Natural killer cell treated with Interleukin-12 subunit alpha and Interleukin-12 subunit beta and Interleukin-15 and Interleukin-18, amount 100 ng/mL, for 72 hours (primary cell): ENCODE measurements around the gene EMP3. TPM values are rescaled to one million over a fixed set of nuclear protein-coding genes. Genes with fewer than 3 reads are reported as not detected.

Experiments
- total RNA-seq, 2 donors: library from RNA; stranded (reverse); gene quantifications; one replicate each; pipeline ENCODE4 v1.2.3, GENCODE V29; 2022

The EMP3 gene
- total RNA-seq, 2 donors from 2014 or later: 99.4 to 157 TPM

Other genes starting within 250 kb of the EMP3 start
- 10 to 100 TPM in 1 of 2 donors, 1 to 10 TPM in 1; 8.2 to 17.2 TPM for gene PLA2G4C, start 214.7 kb upstream of the EMP3 start, total RNA-seq
- 100 to 1,000 TPM in 1 of 2 donors, 10 to 100 TPM in 1; 65.8 to 172 TPM for gene LIG1, start 155.2 kb upstream of the EMP3 start, total RNA-seq
- gene ZSWIM9, start 154.9 kb upstream of the EMP3 start, total RNA-seq: 10 to 100 TPM in 1 of 2 donors, 1 to 10 TPM in 1; 6.2 to 16.8 TPM
- 100 to 1,000 TPM; 172 to 176 TPM for gene CARD8, start 69.6 kb upstream of the EMP3 start, total RNA-seq
- gene ZNF114, start 55.5 kb upstream of the EMP3 start, total RNA-seq: under 1 TPM in 1 of 2 donors, not detected in 1; 0.64 TPM
- gene TMEM143, start 38.4 kb downstream of the EMP3 start, total RNA-seq: 10 to 100 TPM in 1 of 2 donors, 1 to 10 TPM in 1; 6.9 to 25.5 TPM
- under 1 TPM in 1 of 2 donors, not detected in 1; 0.45 TPM for gene SYNGR4, start 38.8 kb downstream of the EMP3 start, total RNA-seq
- gene KDELR1, start 66.0 kb downstream of the EMP3 start, total RNA-seq: 10 to 100 TPM; 64.4 to 80.9 TPM
- under 1 TPM; 0.14 to 0.42 TPM for gene GRIN2D, start 68.1 kb downstream of the EMP3 start, total RNA-seq
- gene GRWD1, start 120.4 kb downstream of the EMP3 start, total RNA-seq: 100 to 1,000 TPM in 1 of 2 donors, 10 to 100 TPM in 1; 60.6 to 104 TPM
- 1 to 10 TPM; 2.1 to 4.6 TPM for gene KCNJ14, start 130.0 kb downstream of the EMP3 start, total RNA-seq
- gene CYTH2, start 143.8 kb downstream of the EMP3 start, total RNA-seq: 10 to 100 TPM; 66.4 to 66.9 TPM
- gene LMTK3, start 186.3 kb downstream of the EMP3 start, total RNA-seq: 1 to 10 TPM in 1 of 2 donors, under 1 TPM in 1; 0.40 to 1.3 TPM
- not detected for gene SULT2B1, start 226.6 kb downstream of the EMP3 start, total RNA-seq